GM12892 (cell line): ENCODE results near the gene CD68. TPM values are rescaled to one million over a fixed set of nuclear protein-coding genes. Genes with fewer than 3 reads are reported as not detected.
A peak's percentile ranks its signal among the peaks of the same experiment; 100 is the strongest.

Experiments used
- DNase-seq: peaks from one replicate; pipeline ENCODE4 v3.0.0; 2011; ENCODE audit not compliant: insufficient read length
- FAIRE-seq: peaks from 2 replicates; lab custom pipeline; 2011; peaks lifted over from hg19 to GRCh38; lab: Jason Lieb, UNC
- POLR2A ChIP-seq: IDR thresholded peaks from 2 replicates; pipeline ENCODE4 v1.6.1; 2011; ENCODE audit warnings: low read depth, low read length, control low read depth
- POLR2AphosphoS5 ChIP-seq: IDR thresholded peaks from 2 replicates; pipeline ENCODE4 v1.6.1; 2011; ENCODE audit warnings: low read depth, low read length, control low read depth
- TAF1 ChIP-seq: IDR thresholded peaks from 2 replicates; pipeline ENCODE4 v1.6.1; 2011; ENCODE audit warnings: low read depth, mild to moderate bottlenecking, control low read depth, low read length, borderline replicate concordance
- polyA plus RNA-seq: library from polyadenylated mRNA; unstranded; fragments of >200 nt; gene quantifications from one replicate; pipeline ENCODE4 v1.2.1, GENCODE V29; 2012; ENCODE audit warnings: missing spikeins, inconsistent platforms; ENCODE audit not compliant: missing spikeins

Gene CD68, protein sequence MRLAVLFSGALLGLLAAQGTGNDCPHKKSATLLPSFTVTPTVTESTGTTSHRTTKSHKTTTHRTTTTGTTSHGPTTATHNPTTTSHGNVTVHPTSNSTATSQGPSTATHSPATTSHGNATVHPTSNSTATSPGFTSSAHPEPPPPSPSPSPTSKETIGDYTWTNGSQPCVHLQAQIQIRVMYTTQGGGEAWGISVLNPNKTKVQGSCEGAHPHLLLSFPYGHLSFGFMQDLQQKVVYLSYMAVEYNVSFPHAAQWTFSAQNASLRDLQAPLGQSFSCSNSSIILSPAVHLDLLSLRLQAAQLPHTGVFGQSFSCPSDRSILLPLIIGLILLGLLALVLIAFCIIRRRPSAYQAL
- 7.4 TPM for polyA plus RNA-seq

DNA sequence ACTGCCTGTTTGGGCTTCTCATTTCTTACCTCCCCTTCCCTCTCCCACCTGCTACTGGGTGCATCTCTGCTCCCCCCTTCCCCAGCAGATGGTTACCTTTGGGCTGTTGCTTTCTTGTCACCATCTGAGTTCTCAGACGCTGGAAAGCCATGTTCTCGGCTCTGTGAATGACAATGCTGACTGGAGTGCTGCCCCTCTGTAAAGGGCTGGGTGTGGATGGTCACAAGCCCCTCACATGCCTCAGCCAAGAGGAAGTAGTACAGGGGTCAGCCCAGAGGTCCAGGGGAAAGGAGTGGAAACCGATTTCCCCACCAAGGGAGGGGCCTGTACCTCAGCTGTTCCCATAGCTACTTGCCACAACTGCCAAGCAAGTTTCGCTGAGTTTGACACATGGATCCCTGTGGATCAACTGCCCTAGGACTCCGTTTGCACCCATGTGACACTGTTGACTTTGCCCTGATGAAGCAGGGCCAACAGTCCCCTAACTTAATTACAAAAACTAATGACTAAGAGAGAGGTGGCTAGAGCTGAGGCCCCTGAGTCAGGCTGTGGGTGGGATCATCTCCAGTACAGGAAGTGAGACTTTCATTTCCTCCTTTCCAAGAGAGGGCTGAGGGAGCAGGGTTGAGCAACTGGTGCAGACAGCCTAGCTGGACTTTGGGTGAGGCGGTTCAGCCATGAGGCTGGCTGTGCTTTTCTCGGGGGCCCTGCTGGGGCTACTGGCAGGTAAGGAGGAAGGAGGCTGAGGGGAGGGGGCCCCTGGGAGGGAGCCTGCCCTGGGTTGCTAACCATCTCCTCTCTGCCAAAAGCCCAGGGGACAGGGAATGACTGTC is at the start of gene CD68:
TSS of gene CD68 (plus strand) at position 638 of the 833 bp plus-strand sequence. CDS start at position 678, 40 bp downstream.
- peak; percentile 50 for FAIRE-seq
- peak; percentile 68 for DNase-seq
- TF ChIP-seq POLR2A = peak; percentile 99
- peak; percentile 84 for TF ChIP-seq TAF1
- peak; percentile 99 for TF ChIP-seq POLR2AphosphoS5

DNA sequence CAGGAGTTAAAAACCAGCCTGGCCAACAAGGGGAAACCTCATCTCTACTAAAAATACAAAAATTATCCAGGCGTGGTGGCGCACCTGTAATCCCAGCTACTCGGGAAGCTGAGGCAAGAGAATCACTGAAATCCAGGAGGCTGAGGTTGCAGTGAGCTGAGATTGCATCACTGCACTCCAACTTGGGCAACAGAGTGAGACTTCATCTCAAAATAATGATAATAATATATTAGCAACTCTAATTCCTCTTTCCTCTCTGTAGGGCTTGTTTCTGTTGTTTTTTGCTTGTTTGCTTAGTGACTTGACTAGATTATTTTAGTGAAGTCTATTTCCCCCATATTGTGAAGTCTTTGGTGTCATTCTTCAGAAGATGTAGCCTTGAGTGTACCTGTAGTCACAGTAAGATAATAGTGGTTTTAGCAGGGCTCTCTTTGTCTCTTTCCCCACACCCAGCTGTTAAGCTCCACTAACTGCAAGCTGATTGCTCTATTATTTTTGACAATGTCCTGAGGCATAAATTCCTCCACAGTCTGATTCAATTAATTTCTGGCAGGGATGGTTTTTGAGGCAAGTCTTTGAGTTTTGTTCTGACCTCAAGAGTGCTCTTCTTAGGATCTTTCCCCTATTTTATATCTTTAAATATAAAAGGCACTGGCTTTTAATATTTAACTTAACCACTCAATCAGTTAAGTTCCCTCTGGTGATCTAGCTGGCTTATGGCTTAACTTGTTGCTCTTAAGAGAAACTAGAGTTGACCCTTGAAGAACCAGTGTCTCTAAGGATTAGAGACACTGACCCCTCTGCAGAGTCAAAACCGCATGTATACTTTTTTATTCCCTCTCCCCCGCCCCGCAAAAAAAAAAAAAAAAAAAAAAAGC is 49.2 kb upstream of the CD68 start:
- FAIRE-seq (no peak), DNase-seq (no peak)
- no peak for TF ChIP-seq POLR2AphosphoS5
- TF ChIP-seq POLR2A = no peak
- TF ChIP-seq TAF1 = no peak

DNA sequence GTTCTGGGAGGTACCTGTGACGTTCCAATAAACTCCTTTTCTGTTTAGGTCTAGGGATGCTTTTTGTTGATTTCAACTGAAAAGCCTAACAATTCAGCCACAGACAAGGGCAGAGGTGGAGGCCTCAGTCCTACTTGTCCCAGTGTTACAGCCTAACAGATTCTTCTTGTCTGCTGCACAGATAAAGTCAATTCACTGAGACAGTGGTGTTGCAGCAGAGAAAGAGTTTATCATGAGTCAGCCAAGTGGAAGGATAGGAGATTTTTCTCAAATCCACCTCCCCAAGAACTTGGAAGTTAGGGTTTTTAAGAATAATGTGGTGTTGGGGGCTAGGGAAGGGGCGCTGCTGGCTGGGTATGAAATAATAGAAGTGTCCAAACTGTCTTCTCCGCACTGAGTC is 41.4 kb upstream of the CD68 start:
- DNase-seq (no peak), FAIRE-seq (no peak)
- TF ChIP-seq POLR2A (no peak), POLR2AphosphoS5 (no peak), TAF1 (no peak)

DNA sequence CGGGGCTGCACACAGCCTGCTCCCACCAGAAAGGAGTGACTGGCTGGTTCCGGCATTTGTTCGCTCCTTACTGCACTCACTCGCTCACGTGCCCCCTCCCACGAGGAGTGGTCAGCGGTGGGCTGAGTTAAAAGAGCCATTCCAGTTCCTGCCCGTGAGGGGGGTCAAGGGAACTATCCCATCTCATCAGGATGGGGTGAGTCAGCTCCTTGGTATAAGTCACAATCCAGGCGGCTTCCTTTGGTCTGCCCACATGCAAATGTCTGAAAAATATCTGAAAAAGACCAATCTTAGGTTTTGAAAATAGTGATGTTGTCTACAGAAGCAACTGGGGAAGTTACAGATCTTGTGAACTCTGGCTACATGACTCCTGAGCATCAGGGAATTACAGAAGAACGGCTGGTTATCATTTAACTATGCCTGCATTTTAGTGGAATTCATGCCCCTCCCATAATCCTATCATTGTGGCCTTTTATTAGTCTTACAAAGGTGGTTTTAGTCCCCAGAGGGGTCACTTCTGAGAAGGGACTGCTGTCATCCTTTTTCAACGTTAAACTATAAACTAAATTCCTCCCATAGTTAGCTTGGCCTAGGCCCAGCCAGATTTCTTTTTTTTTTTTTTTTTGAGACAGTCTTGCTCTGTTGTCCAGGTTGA is 40.4 kb upstream of the CD68 start:
- TF ChIP-seq POLR2AphosphoS5 (no peak), POLR2A (no peak), TAF1 (no peak)
- no peak for FAIRE-seq
- DNase-seq = no peak

DNA sequence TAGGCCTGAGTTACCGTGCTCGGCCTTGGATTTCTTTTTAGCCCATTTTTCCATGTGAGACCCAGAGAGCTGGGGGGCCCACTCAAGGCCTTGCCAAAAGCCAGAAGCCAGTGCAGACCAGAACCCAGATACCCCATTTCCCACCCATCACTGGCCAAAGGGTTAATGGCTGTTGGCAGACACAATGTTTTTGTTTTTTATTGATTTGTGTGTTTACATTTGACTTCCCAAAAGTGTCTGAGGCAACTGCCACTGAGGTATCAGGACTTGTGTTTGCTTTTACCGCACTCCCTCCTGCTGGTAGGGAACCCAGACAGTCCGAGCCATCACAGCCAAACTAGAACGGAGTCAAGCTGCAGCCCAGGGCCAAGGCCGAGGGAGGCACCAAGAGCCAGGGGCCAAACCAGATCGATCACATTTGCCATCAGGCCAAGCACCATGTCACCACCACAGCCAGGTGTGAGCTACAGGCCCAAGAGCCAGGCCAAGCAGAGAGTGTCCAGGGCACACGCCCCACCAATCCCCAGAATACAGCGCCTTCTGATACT is 38.3 kb upstream of the CD68 start:
- TF ChIP-seq POLR2AphosphoS5 = no peak
- TF ChIP-seq POLR2A = no peak
- TF ChIP-seq TAF1 = no peak

DNA sequence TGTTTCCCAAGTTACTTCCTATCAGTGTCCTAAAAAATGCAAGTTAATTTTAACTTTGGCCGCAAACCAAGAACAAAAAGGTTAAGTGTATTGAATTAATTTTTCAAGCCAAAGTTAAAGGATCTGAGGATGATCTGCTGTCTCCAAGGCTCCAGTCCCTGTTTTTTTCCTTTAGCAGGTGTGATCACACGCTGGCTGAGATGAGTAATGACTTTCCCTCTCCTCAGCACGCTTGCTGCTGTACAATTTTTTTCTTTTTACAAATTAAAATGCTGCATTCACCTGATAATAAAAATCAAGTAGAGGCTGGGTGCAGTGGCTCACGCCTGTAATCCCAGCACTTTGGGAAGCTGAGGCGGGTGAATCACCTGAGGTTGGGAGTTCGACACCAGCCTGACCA is 34.5 kb upstream of the CD68 start:
- TF ChIP-seq POLR2A (no peak), TAF1 (no peak), POLR2AphosphoS5 (no peak)
- no peak for FAIRE-seq

More for the DNA sequence above, 38.3 kb upstream of the CD68 start:
- DNase-seq = no peak
- FAIRE-seq = no peak

DNA sequence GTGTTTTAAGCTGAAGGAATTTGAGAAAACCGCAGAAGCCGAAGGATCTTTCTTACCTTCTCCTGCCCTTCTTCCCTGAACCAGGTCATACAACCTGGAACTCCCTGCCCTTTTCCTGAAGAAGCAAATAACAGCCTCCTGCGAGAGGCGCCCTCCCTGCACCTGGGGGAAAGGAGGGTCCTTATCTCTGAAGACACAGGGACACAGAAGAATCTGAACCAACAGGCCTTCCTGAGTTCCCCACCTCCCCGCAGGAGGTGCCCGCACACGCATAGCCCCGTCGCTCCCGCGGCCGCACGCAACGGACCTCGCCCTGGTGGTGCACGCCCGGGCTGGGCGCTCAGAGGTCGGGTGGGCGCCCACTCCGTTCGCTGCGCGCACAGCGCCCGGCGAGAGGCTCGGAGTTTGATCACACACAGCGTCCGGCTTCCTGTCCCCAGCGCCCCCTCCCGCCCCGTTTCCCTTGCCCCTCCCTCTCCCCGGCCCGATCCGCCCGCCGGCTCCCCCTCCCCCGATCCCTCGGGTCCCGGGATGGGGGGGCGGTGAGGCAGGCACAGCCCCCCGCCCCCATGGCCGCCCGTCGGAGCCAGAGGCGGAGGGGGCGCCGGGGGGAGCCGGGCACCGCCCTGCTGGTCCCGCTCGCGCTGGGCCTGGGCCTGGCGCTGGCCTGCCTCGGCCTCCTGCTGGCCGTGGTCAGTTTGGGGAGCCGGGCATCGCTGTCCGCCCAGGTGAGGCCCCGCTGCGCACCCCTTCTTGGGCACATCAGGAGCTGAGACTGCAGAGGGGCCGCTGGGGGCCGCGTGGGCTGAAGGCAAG is 30.6 kb upstream of the CD68 start, which contains the start of gene TNFSF12:
TSS of gene TNFSF12 (plus strand) at position 474 of the 816 bp plus-strand sequence. CDS start at position 570, 96 bp downstream.
- FAIRE-seq = peak; percentile 21
- TF ChIP-seq POLR2A = no peak; the same call in 1 of the 2 replicates
- no peak for TF ChIP-seq POLR2AphosphoS5
- no peak for TF ChIP-seq TAF1
- peak; percentile 59 for DNase-seq

More for the DNA sequence above, 34.5 kb upstream of the CD68 start:
- DNase-seq = no peak

DNA sequence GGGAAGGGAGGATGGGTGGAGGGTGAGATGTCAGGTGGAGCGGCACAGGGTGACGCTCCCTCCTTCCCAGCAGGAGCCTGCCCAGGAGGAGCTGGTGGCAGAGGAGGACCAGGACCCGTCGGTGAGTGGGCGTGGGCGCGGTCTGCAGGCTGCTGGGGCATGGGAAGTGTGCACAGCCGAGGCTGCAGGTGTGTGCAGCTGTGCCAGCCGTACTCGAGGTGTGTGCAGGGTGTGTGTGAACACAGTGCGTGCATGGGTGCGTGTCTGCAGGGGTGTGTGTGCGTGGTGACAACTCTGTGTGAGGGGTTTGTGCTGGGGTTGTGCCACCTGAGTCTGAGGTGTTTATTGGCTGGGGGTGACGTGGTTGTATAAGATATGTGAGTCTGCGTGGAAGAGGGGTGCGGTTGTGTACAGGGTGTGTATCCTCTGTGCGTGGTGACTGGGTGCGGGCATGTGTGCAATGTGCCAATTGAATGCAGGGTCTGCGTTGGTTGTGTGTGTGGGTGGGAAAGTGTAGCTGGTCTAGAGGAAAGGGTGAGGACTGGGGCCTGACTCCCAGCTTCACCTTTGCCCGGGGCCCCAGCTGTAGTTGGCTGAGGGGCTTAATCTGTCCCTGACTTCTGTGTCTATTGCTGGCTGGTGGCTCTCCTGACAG is 29.9 kb upstream of the CD68 start:
- peak; percentile 33 for FAIRE-seq
- no peak for DNase-seq
- TF ChIP-seq POLR2AphosphoS5 = no peak
- no peak for TF ChIP-seq POLR2A
- no peak for TF ChIP-seq TAF1

DNA sequence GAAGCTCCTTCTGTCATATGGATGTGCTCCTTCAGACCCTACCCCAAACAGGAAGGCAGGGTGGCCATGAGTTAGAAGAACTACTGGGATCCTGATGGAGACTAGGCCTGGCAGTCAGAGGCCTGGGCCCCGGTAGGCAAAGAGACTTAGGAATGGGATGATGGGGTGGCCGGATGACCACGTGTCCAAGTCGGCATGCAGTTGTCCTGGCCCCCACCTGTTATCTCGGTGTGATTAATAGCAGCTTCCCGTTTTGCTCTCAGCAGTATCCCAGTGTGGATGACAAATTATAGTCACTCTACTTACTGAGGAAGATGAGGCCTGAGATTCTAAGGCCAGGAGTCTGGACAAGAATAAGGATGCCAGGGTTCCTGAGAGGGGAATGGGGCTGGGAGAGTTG is 29.1 kb upstream of the CD68 start:
- DNase-seq (no peak), FAIRE-seq (no peak)
- TF ChIP-seq POLR2A (no peak), POLR2AphosphoS5 (no peak), TAF1 (no peak)
